ENCODE results near the gene OVCH2. TPM values are rescaled to one million over a fixed set of nuclear protein-coding genes. Genes with fewer than 3 reads are reported as not detected.

Gene OVCH2
- total and polyA plus RNA-seq, 2 experiments from 2014 or later = 0.42 to 1.3 TPM

DNA sequence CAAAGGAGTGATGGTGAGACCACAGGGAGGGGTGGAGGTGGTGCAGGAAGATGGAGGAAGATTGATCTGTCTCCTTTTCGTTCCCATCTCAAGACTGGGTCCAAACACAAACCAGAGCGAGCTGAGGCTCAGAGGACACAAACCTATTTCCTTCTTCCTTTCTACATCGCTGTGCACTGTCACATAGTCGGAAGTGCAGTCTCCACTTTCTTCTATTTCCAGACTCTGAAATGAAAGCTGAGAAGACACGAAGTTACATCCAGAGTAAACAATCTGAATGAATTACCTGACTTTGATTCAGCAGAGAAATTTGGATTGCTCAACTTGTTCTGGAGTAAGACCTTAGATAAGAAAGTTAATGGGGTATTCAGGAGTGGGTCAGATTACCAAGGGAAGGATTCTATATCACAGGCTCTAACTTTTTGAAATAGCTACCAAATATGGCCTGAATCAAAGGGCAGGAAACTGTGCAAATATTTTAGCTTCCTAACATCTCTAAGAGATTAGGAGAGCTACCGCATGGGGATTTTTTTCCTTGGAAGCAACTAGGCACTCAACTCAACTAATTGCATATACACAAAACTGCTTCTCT is 14.4 kb downstream of the OVCH2 start:
- ATAC-seq = no peak
- no peak overlapping the region for H3K4me3 ChIP-seq
- H3K27ac ChIP-seq (ENCODE audit: low read depth) = no peak overlapping the region
- H3K36me3 ChIP-seq (ENCODE audit: insufficient read depth) = no peaks in the 10 kb centered on the region
- peak overlapping the region; percentile 52 for H2AFZ ChIP-seq
- Mint-ChIP-seq H3K36me3 (ENCODE audit: low read depth) (no peaks in the 10 kb centered on the region), H3K9me3 (0 out of 3 replicates have a peak, but pooled peaks cover 3% of the 10 kb centered on the region), H3K27me3 (ENCODE audit: insufficient read depth, low read depth, poor library complexity) (peaks cover 5% of the 10 kb centered on the region), H3K4me3 (no peak overlapping the region), H3K27ac (no peak overlapping the region), H3K4me1 (peaks cover 20% of the 10 kb centered on the region)
- no peak for DNase-seq (ENCODE audit: low spot score)
- no peaks in the 10 kb centered on the region for H4K20me1 ChIP-seq (replicated peaks; ENCODE audit: insufficient read depth)
- H3K4me2 ChIP-seq = no peak overlapping the region
- no peaks in the 10 kb centered on the region for H3F3A ChIP-seq (replicated peaks; ENCODE audit: low read depth)
- H3K4me1 ChIP-seq (ENCODE audit: insufficient read depth) = peaks cover 5% of the 10 kb centered on the region; the same call in 1 of the 2 replicates
- TF ChIP-seq STAT1 (IDR thresholded peaks at IDR 0.05; ENCODE audit: unreplicated experiment) (no peak), ZNF331 (CRISPR knock-in tag; IDR thresholded peaks at IDR 0.05; ENCODE audit: low read depth) (no peak), JUNB (IDR thresholded peaks at IDR 0.05; ENCODE audit: unreplicated experiment) (no peak), POLR2AphosphoS5 (IDR thresholded peaks at IDR 0.05; ENCODE audit: low read depth) (no peak), EZH2 (IDR thresholded peaks at IDR 0.05; ENCODE audit: low read depth, unreplicated experiment) (no peak), CREB1 (CRISPR knock-in tag; IDR thresholded peaks at IDR 0.05; ENCODE audit: low read depth) (no peak), ZNF114 (CRISPR knock-in tag; IDR thresholded peaks at IDR 0.05) (no peak), EZH2phosphoT487 (IDR thresholded peaks at IDR 0.05; ENCODE audit: unreplicated experiment) (no peak)
- TF ChIP-seq, protein P1, sequence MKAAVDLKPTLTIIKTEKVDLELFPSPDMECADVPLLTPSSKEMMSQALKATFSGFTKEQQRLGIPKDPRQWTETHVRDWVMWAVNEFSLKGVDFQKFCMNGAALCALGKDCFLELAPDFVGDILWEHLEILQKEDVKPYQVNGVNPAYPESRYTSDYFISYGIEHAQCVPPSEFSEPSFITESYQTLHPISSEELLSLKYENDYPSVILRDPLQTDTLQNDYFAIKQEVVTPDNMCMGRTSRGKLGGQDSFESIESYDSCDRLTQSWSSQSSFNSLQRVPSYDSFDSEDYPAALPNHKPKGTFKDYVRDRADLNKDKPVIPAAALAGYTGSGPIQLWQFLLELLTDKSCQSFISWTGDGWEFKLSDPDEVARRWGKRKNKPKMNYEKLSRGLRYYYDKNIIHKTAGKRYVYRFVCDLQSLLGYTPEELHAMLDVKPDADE (IDR thresholded peaks at IDR 0.05) = no peak
- TF ChIP-seq, protein P2, sequence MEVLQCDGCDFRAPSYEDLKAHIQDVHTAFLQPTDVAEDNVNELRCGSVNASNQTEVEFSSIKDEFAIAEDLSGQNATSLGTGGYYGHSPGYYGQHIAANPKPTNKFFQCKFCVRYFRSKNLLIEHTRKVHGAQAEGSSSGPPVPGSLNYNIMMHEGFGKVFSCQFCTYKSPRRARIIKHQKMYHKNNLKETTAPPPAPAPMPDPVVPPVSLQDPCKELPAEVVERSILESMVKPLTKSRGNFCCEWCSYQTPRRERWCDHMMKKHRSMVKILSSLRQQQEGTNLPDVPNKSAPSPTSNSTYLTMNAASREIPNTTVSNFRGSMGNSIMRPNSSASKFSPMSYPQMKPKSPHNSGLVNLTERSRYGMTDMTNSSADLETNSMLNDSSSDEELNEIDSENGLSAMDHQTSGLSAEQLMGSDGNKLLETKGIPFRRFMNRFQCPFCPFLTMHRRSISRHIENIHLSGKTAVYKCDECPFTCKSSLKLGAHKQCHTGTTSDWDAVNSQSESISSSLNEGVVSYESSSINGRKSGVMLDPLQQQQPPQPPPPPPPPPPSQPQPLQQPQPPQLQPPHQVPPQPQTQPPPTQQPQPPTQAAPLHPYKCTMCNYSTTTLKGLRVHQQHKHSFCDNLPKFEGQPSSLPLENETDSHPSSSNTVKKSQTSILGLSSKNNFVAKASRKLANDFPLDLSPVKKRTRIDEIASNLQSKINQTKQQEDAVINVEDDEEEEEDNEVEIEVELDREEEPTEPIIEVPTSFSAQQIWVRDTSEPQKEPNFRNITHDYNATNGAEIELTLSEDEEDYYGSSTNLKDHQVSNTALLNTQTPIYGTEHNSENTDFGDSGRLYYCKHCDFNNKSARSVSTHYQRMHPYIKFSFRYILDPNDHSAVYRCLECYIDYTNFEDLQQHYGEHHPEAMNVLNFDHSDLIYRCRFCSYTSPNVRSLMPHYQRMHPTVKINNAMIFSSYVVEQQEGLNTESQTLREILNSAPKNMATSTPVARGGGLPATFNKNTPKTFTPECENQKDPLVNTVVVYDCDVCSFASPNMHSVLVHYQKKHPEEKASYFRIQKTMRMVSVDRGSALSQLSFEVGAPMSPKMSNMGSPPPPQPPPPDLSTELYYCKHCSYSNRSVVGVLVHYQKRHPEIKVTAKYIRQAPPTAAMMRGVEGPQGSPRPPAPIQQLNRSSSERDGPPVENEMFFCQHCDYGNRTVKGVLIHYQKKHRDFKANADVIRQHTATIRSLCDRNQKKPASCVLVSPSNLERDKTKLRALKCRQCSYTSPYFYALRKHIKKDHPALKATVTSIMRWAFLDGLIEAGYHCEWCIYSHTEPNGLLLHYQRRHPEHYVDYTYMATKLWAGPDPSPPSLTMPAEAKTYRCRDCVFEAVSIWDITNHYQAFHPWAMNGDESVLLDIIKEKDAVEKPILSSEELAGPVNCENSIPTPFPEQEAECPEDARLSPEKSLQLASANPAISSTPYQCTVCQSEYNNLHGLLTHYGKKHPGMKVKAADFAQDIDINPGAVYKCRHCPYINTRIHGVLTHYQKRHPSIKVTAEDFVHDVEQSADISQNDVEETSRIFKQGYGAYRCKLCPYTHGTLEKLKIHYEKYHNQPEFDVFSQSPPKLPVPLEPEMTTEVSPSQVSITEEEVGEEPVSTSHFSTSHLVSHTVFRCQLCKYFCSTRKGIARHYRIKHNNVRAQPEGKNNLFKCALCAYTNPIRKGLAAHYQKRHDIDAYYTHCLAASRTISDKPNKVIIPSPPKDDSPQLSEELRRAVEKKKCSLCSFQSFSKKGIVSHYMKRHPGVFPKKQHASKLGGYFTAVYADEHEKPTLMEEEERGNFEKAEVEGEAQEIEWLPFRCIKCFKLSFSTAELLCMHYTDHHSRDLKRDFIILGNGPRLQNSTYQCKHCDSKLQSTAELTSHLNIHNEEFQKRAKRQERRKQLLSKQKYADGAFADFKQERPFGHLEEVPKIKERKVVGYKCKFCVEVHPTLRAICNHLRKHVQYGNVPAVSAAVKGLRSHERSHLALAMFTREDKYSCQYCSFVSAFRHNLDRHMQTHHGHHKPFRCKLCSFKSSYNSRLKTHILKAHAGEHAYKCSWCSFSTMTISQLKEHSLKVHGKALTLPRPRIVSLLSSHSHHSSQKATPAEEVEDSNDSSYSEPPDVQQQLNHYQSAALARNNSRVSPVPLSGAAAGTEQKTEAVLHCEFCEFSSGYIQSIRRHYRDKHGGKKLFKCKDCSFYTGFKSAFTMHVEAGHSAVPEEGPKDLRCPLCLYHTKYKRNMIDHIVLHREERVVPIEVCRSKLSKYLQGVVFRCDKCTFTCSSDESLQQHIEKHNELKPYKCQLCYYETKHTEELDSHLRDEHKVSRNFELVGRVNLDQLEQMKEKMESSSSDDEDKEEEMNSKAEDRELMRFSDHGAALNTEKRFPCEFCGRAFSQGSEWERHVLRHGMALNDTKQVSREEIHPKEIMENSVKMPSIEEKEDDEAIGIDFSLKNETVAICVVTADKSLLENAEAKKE (CRISPR knock-in tag; IDR thresholded peaks at IDR 0.05) = no peak
- TF ChIP-seq, protein P3, sequence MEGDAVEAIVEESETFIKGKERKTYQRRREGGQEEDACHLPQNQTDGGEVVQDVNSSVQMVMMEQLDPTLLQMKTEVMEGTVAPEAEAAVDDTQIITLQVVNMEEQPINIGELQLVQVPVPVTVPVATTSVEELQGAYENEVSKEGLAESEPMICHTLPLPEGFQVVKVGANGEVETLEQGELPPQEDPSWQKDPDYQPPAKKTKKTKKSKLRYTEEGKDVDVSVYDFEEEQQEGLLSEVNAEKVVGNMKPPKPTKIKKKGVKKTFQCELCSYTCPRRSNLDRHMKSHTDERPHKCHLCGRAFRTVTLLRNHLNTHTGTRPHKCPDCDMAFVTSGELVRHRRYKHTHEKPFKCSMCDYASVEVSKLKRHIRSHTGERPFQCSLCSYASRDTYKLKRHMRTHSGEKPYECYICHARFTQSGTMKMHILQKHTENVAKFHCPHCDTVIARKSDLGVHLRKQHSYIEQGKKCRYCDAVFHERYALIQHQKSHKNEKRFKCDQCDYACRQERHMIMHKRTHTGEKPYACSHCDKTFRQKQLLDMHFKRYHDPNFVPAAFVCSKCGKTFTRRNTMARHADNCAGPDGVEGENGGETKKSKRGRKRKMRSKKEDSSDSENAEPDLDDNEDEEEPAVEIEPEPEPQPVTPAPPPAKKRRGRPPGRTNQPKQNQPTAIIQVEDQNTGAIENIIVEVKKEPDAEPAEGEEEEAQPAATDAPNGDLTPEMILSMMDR (conservative IDR thresholded peaks at IDR 0.05; ENCODE audit: low read depth in 2 of 2) = no peak
- TF ChIP-seq, protein P4, sequence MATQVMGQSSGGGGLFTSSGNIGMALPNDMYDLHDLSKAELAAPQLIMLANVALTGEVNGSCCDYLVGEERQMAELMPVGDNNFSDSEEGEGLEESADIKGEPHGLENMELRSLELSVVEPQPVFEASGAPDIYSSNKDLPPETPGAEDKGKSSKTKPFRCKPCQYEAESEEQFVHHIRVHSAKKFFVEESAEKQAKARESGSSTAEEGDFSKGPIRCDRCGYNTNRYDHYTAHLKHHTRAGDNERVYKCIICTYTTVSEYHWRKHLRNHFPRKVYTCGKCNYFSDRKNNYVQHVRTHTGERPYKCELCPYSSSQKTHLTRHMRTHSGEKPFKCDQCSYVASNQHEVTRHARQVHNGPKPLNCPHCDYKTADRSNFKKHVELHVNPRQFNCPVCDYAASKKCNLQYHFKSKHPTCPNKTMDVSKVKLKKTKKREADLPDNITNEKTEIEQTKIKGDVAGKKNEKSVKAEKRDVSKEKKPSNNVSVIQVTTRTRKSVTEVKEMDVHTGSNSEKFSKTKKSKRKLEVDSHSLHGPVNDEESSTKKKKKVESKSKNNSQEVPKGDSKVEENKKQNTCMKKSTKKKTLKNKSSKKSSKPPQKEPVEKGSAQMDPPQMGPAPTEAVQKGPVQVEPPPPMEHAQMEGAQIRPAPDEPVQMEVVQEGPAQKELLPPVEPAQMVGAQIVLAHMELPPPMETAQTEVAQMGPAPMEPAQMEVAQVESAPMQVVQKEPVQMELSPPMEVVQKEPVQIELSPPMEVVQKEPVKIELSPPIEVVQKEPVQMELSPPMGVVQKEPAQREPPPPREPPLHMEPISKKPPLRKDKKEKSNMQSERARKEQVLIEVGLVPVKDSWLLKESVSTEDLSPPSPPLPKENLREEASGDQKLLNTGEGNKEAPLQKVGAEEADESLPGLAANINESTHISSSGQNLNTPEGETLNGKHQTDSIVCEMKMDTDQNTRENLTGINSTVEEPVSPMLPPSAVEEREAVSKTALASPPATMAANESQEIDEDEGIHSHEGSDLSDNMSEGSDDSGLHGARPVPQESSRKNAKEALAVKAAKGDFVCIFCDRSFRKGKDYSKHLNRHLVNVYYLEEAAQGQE (IDR thresholded peaks at IDR 0.05; ENCODE audit: unreplicated experiment) = no peak
- no peaks in the 10 kb centered on the region for H3K27me3 ChIP-seq (ENCODE audit: insufficient read depth)
- no peaks in the 10 kb centered on the region for H3K9me2 ChIP-seq (ENCODE audit: insufficient read depth)
- no peaks in the 10 kb centered on the region for H3K79me2 ChIP-seq (replicated peaks; ENCODE audit: insufficient read depth)
